Keratinocyte (primary cell): Measurements from ENCODE around the gene GH1.
A peak's percentile ranks its signal among the peaks of the same experiment; 100 is the strongest.

ENCODE experiments used
- CTCF ChIP-seq, 3 experiments: IDR thresholded peaks in 1 of 3; conservative IDR thresholded peaks in 1 of 3; optimal IDR thresholded peaks in 1 of 3; 2 replicates in 2 of 3; 3 replicates in 1 of 3; pipeline versions ENCODE3 to v1.5.1; 2011; ENCODE audit warnings: low read length in 3 of 3, mild to moderate bottlenecking in 3 of 3, moderate library complexity in 2 of 3, control low read depth in 1 of 3, inconsistent platforms in 1 of 3; ENCODE audit not compliant: insufficient read depth in 2 of 3; ENCODE audit errors: extremely low read depth in 1 of 3
- EZH2 ChIP-seq: IDR thresholded peaks from one replicate; pipeline ENCODE4 v1.6.1; 2012; ENCODE audit warnings: inconsistent platforms, mild to moderate bottlenecking, low read length, moderate library complexity

GRCh38 chr17:63943745-63944144 lies 25.1 kb upstream of the GH1 start:
- TF ChIP-seq CTCF (optimal IDR thresholded peaks at IDR 0.05 in 1 of 3, IDR thresholded peaks at IDR 0.05 in 1 of 3, conservative IDR thresholded peaks at IDR 0.05 in 1 of 3; ENCODE audit: extremely low read depth in 1 of 3, insufficient read depth in 2 of 3, low read length in 3 of 3) (peak in 1 of 3 experiments; percentile 12), EZH2 (no peak)
